ENCODE results near the gene NCOA3.
A peak's percentile ranks its signal among the peaks of the same experiment; 100 is the strongest.

The NCOA3 gene

GRCh38 chr20:47660983-47661700, 159.5 kb downstream of the NCOA3 start:
- Histone ChIP-seq H3K27me3 (no peaks in the 10 kb centered on the region), H3K9me3 (no peaks in the 10 kb centered on the region), H3K4me3 (ENCODE audit: low read depth, low read length) (no peak overlapping the region), H3K4me1 (no peaks in the 10 kb centered on the region), H3K36me3 (peaks cover 49% of the 10 kb centered on the region)
- DNase-seq: no peak
- TF ChIP-seq CTCF (IDR thresholded peaks at IDR 0.05; ENCODE audit: low read depth, low read length): no peak

GRCh38 chr20:47661714-47662113, 160.0 kb downstream of the NCOA3 start:
- DNase-seq: no peak
- peaks cover 49% of the 10 kb centered on the region for H3K36me3 ChIP-seq
- TF ChIP-seq CTCF (IDR thresholded peaks at IDR 0.05; ENCODE audit: low read depth, low read length): no peak
- H3K27me3 ChIP-seq: no peaks in the 10 kb centered on the region
- no peak overlapping the region for H3K4me3 ChIP-seq (ENCODE audit: low read depth, low read length)
- H3K9me3 ChIP-seq: no peaks in the 10 kb centered on the region
- H3K4me1 ChIP-seq: no peaks in the 10 kb centered on the region

GRCh38 chr20:47662483-47663353, 161.0 kb downstream of the NCOA3 start:
- Histone ChIP-seq H3K4me3 (ENCODE audit: low read depth, low read length) (no peak overlapping the region), H3K9me3 (no peaks in the 10 kb centered on the region), H3K27me3 (no peaks in the 10 kb centered on the region), H3K4me1 (no peaks in the 10 kb centered on the region), H3K36me3 (peaks cover 49% of the 10 kb centered on the region)
- TF ChIP-seq CTCF (IDR thresholded peaks at IDR 0.05; ENCODE audit: low read depth, low read length): no peak
- no peak for DNase-seq

- Histone ChIP-seq H3K4me3 (ENCODE audit: low read depth, low read length) (no peak overlapping the region), H3K27me3 (no peaks in the 10 kb centered on the region), H3K4me1 (no peaks in the 10 kb centered on the region), H3K9me3 (no peaks in the 10 kb centered on the region), H3K36me3 (peaks cover 42% of the 10 kb centered on the region)
- peak; percentile 98 for TF ChIP-seq CTCF (IDR thresholded peaks at IDR 0.05; ENCODE audit: low read depth, low read length)
- peak; percentile 78 for DNase-seq
Observed at GRCh38 chr20:47663354-47664067, 161.8 kb downstream of the NCOA3 start.

- TF ChIP-seq CTCF (IDR thresholded peaks at IDR 0.05; ENCODE audit: low read depth, low read length): no peak
- Histone ChIP-seq H3K36me3 (peaks cover 40% of the 10 kb centered on the region), H3K4me3 (ENCODE audit: low read depth, low read length) (no peak overlapping the region), H3K9me3 (no peaks in the 10 kb centered on the region), H3K4me1 (no peaks in the 10 kb centered on the region), H3K27me3 (no peaks in the 10 kb centered on the region)
- DNase-seq: no peak
Observed at GRCh38 chr20:47664068-47664437, 162.4 kb downstream of the NCOA3 start.
